Measurements from ENCODE around the gene SPATA12. TPM values are rescaled to one million over a fixed set of nuclear protein-coding genes. Genes with fewer than 3 reads are reported as not detected.

SPATA12 gene
- total RNA-seq, 4 donors from 2014 or later: not detected

GRCh38 chr3:57112206-57112605, 51.7 kb downstream of the SPATA12 start:
- Histone ChIP-seq H3K36me3 (peaks cover 6% of the 10 kb centered on the region), H3K27me3 (no peaks in the 10 kb centered on the region), H3K4me3 (no peak overlapping the region), H3K4me1 (no peaks in the 10 kb centered on the region), H3K27ac (no peak overlapping the region), H3K9me3 (no peaks in the 10 kb centered on the region)
- TF ChIP-seq EP300 (IDR thresholded peaks at IDR 0.05) (no peak), CTCF (IDR thresholded peaks at IDR 0.05) (no peak), POLR2A (IDR thresholded peaks at IDR 0.05) (no peak), POLR2AphosphoS5 (IDR thresholded peaks at IDR 0.05) (no peak)
- DNase-seq (ENCODE audit: low spot score in 2 of 2): no peak
- WGBS: 69% methylated on average over 5 of the region's 5 CpGs

- no peak for TF ChIP-seq POLR2A (IDR thresholded peaks at IDR 0.05)
- TF ChIP-seq EP300 (IDR thresholded peaks at IDR 0.05): no peak
- TF ChIP-seq CTCF (IDR thresholded peaks at IDR 0.05): no peak
- no peak for TF ChIP-seq POLR2AphosphoS5 (IDR thresholded peaks at IDR 0.05)
- Histone ChIP-seq H3K36me3 (no peaks in the 10 kb centered on the region), H3K9me3 (no peaks in the 10 kb centered on the region), H3K27ac (no peak overlapping the region), H3K4me3 (no peak overlapping the region), H3K4me1 (no peaks in the 10 kb centered on the region), H3K27me3 (no peaks in the 10 kb centered on the region)
- DNase-seq (ENCODE audit: low spot score in 2 of 2): no peak
- WGBS: 95% methylated on average over 3 of the region's 3 CpGs
Measured at GRCh38 chr3:57116501-57116900, 56.0 kb downstream of the SPATA12 start.

- H3K4me3 ChIP-seq: no peak overlapping the region
- TF ChIP-seq EP300 (IDR thresholded peaks at IDR 0.05): no peak
- no peak for TF ChIP-seq CTCF (IDR thresholded peaks at IDR 0.05)
Measured at GRCh38 chr3:57118254-57118653, 57.8 kb downstream of the SPATA12 start.

GRCh38 chr3:57120040-57120439, 59.6 kb downstream of the SPATA12 start:
- H3K27ac ChIP-seq: no peak overlapping the region
- no peaks in the 10 kb centered on the region for H3K4me1 ChIP-seq
- H3K27me3 ChIP-seq: no peaks in the 10 kb centered on the region
- H3K9me3 ChIP-seq: no peaks in the 10 kb centered on the region
- TF ChIP-seq POLR2AphosphoS5 (IDR thresholded peaks at IDR 0.05): no peak
- TF ChIP-seq EP300 (IDR thresholded peaks at IDR 0.05): no peak
- no peak for TF ChIP-seq POLR2A (IDR thresholded peaks at IDR 0.05)
- no peak for TF ChIP-seq CTCF (IDR thresholded peaks at IDR 0.05)
- 85% methylated on average over 3 of the region's 3 CpGs for WGBS
- no peak overlapping the region for H3K4me3 ChIP-seq
- DNase-seq (ENCODE audit: low spot score in 2 of 2): no peak
- no peaks in the 10 kb centered on the region for H3K36me3 ChIP-seq

More at GRCh38 chr3:57118254-57118653, 57.8 kb downstream of the SPATA12 start:
- 58% methylated on average over 3 of the region's 3 CpGs for WGBS
- H3K9me3 ChIP-seq: no peaks in the 10 kb centered on the region
- no peak for DNase-seq (ENCODE audit: low spot score in 2 of 2)
- no peak overlapping the region for H3K27ac ChIP-seq
- no peaks in the 10 kb centered on the region for H3K4me1 ChIP-seq
- H3K27me3 ChIP-seq: no peaks in the 10 kb centered on the region
- H3K36me3 ChIP-seq: no peaks in the 10 kb centered on the region

- no peaks in the 10 kb centered on the region for H3K36me3 ChIP-seq
- H3K9me3 ChIP-seq: no peaks in the 10 kb centered on the region
- H3K27me3 ChIP-seq: no peaks in the 10 kb centered on the region
- WGBS: 72% methylated on average over 10 of the region's 10 CpGs
- no peak overlapping the region for H3K4me3 ChIP-seq
- no peaks in the 10 kb centered on the region for H3K4me1 ChIP-seq
- DNase-seq (ENCODE audit: low spot score in 2 of 2): no peak
- TF ChIP-seq EP300 (IDR thresholded peaks at IDR 0.05) (no peak), POLR2AphosphoS5 (IDR thresholded peaks at IDR 0.05) (no peak)
- no peak overlapping the region for H3K27ac ChIP-seq
Measured at GRCh38 chr3:57120451-57121174, 60.1 kb downstream of the SPATA12 start.

Other genes starting within 250 kb of the SPATA12 start
- 1 to 10 TPM; 2.2 to 6.1 (median 3.7) TPM for gene IL17RD, start 104.7 kb downstream of the SPATA12 start, total RNA-seq
- gene HESX1, start 139.3 kb downstream of the SPATA12 start, total RNA-seq: 1 to 10 TPM in 1 of 4 donors, under 1 TPM in 2, not detected in 1; 0.76 to 4.7 (median 0.89) TPM
- gene APPL1, start 167.1 kb downstream of the SPATA12 start, total RNA-seq: 10 to 100 TPM; 41.1 to 60.2 (median 46.1) TPM
- gene ASB14, start 232.0 kb downstream of the SPATA12 start, total RNA-seq: not detected

All from suprapubic skin (tissue), 4 donors.